GM18511 (cell line): ENCODE measurements around the gene ZMYM4.

Source experiments
- ATAC-seq: cut with Tn5 transposase; IDR thresholded peaks from one replicate; pipeline ENCODE4 v1.9.1; 2021; ENCODE audit warnings: mild to moderate bottlenecking, moderate library complexity; ENCODE audit not compliant: unreplicated experiment

The ZMYM4 gene

DNA sequence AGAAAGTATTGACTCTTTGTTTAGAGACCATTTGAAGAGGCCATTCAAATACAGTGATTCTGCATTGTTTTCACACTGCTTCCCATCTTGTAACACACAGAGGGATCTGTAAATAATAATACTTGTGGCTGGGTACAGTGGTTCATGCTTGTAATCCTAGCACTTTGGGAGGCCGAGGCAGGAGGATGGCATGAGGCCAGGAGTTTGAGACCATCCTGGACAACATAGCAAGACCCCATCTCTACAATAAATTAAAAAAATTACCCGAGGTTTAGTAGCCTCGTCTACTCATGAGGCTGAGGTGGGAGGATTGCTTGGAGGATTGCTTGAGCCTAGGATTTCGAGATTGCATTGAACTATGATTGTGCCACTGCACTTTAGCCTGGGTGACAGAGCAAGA lies 5.7 kb downstream of the ZMYM4 start:
- ATAC-seq, result no peak

DNA sequence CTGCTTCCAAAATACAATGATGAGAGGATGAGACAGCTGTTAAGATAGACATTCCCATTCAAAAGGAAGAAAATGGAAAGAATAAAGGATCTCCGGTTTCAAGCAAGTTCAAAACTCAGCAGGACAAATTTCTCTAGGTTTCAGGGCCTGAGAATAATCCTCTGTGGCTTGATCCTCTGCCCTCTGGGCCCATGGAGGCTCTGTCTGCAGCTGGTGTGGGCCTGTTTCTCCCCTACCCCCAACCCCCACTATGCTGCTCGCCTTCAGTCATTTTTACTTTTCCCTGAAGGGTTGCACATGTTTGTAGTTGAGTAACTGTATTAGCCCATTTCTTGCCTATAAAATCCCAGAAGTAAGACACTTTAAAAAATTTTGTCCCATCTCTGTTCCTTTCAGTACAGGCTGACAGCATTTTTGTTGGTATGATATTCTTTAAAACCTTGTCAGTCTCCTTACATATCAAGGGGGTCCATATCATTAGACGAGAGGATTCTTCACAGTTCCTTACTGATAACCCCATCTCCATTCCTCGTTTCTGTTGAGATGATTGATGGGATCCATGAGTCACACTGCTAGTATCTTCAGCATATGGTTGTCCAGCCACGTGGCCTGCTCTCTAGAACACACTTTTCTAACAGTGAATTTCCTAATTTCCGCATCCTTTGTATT lies 10.5 kb downstream of the ZMYM4 start:
- ATAC-seq, result no peak

DNA sequence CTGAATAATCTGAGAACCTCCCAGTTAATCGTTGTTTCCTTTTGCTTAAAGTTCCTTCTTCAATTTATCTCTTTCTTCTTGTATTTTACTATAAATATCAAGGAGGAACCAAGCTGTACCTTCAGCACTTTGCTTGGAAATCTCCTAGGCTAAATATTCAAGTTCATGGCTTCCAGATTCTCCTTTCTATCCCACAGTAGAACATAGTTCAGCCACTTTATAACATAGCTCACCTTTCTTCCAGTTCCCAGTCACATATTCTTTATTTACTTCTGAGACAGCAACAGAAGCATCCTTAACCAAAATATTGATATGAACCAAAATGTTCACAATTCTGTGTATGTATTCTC lies 11.0 kb downstream of the ZMYM4 start:
- no peak for ATAC-seq

DNA sequence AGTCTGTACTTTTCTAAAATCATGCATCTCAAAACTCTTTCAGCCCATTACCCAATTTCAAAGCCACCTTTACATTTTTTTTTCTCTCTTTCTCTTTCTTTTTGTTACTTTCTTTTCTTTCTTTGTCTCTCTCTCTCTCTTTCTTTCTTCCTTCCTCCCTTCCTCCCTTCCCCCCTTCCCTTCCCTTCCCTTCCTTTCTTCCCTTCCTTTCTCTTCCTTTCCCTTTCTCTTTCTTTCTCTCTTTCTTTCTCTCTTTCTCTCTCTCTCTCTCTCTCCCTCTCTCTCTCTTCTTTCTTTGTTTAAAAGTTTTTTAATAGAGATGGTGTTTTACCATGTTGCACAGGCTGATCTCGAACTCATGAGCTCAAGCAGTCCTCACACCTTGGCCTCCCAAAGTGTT lies 11.5 kb downstream of the ZMYM4 start:
- ATAC-seq, result no peak

DNA sequence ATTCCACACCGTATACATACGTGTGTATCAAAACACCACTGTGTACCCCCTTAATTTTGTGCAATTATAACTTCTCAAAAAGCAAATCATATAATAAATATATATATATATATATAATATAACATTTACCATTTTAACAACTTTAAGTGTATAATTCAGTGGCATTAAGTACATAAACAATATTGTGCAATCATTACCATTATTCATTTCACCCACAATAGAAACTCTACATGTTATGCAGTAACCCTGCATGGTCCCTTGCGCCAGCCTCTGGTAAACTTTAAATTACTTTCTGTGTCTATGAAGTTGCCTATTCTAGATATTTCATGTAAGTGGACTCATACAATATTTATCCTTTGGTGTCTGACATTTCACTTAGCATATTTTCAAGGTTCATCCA lies 13.1 kb downstream of the ZMYM4 start:
- ATAC-seq, result no peak

DNA sequence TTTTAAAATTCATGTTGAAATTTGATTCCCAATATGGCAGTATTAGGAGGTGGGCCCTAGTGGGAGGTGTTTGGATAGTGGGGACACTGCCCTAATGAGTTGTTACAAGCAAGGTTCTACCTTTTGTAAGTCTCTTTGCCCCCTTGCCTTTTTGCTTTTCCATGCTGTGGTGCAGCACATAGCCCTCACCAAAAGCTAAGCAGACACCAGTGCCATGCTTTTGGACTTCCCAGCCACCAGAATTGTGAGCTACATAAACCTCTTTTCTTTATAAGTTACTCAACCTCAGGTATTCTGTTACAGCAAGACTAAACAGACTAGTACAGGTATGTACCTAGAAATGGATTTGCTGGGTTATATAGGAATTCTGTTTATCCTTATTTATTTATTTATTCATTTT lies 13.7 kb downstream of the ZMYM4 start:
- ATAC-seq, result no peak

DNA sequence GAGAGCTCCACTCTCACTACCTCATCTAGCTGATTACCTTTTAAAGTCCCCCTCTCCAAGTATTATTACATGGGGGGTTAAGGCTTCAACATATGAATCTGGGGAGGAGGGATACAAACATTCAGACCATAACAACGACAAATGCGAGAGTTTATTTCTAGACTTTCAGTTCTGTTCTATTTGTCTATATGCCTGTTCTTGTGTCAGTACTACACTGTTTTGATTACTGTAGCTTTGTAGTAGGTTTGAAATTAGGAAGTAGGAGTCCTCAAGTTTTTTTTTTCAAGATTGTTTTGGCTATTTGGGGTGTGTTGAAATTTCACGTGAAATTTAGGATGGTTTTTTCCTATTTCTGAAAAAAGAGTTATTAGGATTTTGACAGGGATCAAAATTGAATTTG lies 16.3 kb downstream of the ZMYM4 start:
- no peak for ATAC-seq

DNA sequence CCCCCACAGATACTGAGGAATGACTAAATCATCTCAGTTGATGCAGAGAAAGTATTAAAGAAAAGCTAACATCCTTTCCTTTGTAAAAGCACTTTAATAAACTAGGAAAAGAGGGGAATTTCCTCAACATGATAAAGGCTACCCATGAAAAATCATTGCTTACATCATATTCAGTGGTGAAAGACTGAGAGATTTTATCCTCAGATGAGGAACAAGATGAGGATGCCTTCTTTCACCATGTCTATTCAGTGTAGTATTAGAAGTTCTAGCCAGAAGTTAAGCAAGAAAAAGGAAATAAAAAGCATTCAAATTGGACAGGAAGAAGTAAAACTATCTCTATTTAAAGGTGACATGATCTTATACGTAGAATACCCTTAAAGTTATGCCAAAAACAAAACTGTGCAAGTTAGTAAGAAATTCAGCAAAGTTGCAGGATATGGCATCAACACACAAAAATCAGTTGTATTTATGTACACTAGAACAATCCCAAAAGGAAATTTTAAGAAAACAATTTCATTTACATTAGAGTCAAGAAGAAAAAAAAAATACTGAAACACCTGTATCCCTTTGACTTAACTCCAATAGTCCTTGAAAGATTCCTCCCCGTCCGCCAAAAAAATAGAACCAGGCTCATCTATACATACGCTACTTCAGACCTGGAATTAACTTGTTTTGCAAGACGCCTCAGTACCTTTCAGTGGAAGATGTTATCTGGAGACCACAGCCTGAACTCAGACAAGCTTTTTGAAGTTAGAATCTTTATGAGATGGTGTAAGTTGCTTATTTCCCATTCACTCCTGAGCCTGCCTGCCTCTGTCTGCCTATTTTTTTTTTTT lies 17.5 kb downstream of the ZMYM4 start:
- ATAC-seq, result no peak

DNA sequence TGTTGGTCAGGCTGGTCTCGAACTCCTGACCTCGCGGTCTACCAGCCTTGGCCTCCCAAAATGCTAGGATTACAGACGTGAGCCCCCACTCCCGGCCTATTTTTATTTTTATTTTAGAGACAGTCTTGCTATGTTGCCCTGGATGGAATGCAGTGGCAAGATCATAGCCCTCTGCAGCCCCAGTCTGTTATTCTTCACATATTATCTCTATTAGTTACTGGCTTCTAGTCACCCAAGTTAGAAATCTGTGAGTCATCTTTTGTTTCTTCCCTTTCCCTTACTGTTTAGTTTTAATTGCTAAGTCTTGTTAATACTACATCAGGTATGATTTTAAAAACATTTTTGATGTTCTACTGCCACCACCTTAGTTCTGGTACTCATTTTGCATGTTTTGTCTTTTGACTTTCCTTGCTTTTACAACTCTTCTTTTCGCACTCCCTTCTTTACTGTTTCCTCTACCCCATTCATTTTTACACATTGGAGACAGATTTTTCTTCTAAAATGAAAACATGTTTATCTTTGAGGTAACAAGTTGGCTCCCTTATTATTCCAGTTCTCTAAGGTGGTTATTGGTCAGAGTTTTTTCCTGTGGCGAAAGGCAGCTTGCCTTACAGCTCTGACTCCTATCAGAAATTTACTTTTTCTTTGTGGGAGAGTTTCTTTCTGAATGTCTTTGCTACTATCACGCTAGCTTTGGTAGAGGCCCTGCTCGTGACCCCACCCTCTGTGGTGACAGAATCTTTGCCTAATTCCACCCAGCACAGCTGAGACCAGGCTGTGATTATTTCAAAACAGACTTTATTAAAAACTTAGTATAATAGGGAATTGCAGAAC lies 19.5 kb downstream of the ZMYM4 start:
- ATAC-seq, result no peak

DNA sequence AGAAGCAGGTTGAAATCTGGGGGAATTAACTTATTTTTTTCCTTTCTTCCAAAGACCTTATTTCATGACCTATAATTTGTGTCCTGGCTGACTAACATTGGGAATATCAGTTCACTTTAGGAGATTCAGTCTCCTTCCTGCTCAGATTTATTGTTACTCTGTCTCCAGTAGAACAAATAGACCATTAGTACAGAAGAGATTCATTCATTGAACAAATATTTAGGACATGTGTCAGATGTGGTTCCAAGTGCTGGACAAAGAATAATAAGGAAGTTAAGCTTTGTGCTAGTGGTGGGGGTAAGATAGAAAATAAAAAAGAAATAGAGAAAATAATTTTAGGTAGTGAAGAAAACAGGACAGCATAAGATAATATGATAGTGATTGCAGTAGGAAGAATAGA lies 20.3 kb downstream of the ZMYM4 start:
- no peak for ATAC-seq

DNA sequence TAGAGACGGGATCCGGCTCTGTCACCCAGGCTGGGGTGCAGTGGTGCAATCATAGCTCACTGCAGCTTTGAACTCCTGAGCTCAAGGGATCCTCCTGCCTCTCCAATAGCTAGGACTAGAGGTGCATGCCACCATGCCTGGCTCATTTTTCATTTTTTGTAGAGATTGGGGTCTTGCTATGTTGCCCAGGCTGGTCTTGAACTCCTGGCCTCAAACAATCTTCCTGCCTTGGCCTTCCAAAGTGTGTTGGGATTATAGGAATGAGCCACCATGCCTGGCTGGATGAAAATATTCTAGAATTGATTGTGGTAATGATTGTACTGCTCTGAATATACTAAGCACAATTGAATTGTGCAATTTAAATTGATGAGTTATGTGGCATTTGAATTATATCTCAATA lies 21.9 kb downstream of the ZMYM4 start:
- no peak for ATAC-seq

DNA sequence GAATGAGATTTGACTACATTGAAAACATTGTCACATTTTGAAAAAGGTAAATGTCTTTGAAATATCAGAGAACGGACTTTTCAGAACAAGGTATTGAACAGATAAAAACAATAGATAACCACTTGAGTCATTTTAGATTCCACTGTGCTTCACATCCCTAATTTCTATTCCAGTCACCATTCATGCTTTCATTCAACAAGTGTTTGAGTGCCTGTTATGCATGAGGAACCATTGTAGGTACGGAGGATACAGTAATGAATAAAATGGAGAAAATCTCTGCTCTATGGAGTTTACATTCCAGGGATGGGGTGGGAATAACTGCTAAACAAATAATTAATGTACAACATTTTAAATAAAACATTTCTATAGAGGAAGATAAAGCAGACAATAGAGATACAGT lies 26.3 kb downstream of the ZMYM4 start:
- no peak for ATAC-seq

DNA sequence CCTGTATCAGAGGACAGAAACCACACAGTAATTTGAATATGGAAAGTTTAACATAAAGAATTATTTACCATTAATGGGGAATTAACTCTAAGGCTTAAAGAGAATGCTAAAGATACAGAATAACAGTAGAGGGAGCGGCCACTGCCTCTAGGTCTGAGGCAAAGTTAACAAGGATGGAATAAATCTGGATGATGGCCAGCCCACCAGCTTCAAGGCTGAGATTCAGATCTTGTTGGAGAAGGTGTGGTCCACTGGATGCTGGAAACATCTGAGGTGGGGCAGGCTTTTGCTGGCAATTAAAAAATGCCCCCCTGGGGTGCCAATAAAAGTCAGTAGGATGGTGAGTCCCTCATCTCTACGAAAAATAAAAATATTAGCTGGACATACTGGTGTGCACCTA lies 29.4 kb downstream of the ZMYM4 start:
- no peak for ATAC-seq

DNA sequence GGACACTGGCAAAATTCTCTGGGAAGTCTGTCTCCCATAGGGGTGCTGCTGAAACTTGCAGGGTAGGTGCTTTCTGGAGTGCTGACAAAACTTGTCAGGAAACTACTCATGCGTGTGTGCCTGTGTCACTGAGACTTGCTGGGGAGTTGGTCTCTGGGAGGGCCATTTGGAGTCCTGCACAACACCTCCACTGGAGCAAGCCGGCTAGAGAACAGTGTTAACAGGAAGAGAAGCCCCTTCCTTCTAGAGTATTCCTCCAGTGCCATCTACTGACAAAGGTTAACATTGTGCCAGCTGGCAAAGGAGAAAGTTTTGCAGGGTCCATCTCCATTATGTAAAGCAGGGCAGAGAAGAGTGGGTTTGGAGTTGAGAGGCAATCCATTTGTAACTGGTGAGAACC lies 30.0 kb downstream of the ZMYM4 start:
- no peak for ATAC-seq

DNA sequence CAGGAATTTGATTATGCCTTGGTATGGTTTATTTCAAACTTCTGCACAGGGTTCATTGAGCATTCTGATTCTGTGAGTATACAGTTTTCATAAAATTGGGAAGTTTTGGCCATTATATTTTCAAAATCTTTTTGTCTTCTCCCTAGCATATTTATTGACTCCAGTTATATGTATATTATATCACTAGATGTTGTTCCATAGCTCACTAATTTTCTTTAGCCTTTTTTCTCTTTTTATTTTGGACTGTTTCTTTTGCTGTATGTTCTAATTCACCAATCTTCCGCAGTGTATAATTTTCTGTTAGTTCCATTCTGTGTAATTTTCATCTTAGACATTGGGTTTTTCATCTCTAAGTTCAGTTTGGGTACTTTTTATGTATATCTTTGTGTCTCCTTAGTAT lies 31.9 kb downstream of the ZMYM4 start:
- ATAC-seq, result no peak

DNA sequence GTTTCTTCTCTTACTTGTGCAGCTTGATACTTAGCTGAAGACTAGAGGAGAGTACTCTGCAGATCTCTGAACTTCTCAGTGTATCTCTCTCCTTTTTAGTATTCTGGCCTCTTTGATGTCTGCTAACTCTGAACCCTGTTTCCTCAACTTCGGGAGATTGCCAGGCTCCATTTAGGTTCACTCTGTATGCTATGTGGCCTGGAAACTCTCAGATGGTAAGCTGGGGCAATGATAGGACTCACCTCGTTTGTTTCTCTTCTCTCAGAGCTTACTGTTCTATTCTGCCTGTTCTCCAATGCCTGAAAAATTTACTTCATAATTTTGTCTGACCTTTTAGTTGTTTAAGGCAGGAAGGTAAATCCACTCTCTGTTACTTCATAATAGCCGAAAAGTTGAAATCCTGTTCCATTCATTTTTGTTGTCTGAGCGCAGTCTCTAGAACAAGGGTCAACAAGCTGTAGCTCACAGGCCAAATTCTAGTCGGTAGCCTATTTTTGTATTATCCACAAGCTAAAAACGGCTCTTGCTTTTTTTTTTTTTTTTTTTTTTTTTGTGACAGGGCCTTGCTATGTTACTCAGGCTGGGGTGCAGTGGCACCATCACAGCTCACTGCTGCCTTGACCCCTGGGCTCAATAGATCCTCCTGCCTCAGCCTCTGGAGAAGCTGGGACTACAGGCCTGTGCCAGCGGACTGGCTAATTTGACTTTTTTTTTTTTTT lies 33.3 kb downstream of the ZMYM4 start:
- no peak for ATAC-seq

DNA sequence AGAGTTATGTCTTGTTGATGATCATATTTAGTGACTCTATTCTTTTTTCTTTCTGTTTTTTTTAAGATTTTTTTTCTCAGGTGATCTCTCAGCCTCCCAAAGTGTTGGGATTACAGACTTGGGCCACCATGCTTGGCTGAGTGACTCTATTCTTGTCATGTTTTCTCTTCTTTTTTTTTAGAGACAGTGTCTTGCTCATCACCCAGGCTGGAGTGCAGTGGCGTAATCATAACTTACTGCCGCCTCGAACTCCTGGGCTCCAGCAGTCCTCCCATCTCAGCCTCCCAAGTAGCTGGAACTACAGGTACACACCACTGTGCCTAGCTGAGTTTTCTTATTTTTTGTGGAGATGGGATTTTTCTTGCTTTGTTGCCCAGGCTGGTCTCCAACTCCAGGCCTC lies 36.9 kb downstream of the ZMYM4 start:
- ATAC-seq, result no peak

DNA sequence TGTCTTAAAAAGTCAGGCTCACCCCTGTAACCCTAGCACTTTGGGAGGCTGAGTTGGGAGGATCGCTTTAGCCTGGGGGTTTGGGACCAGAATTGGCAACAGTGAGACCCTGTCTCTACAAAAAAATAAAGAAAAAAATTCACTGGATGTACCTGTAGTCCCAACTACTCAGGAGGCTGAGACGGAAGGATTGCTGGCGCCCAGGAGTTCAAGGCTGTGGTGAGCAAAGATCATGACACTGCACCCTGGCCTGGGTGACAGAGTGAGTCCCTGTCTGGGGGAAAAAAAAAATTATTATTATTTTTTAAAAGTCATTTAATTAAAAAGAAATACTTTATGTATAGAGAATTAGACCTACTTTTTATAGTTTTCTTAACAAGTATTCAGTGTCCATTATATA lies 47.1 kb downstream of the ZMYM4 start:
- ATAC-seq, result no peak

DNA sequence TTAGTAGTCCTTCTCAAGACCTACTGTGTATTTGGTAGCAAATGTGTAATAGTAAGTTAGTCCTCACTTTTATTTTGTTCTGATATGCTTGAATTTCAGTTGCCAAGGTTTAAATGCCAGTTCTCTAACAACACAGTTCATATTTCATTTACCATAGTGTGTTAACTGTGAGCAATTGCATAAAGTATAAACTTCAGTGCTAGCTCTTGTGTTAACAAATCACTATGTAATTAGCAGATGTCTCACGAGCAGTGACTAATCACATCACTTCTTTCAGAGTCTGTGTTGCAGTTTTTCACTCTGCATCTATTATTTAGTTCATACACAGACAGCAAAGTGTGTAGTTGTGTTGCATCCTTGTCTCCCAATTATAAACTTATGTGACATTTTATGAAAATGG lies 47.8 kb downstream of the ZMYM4 start:
- no peak for ATAC-seq

DNA sequence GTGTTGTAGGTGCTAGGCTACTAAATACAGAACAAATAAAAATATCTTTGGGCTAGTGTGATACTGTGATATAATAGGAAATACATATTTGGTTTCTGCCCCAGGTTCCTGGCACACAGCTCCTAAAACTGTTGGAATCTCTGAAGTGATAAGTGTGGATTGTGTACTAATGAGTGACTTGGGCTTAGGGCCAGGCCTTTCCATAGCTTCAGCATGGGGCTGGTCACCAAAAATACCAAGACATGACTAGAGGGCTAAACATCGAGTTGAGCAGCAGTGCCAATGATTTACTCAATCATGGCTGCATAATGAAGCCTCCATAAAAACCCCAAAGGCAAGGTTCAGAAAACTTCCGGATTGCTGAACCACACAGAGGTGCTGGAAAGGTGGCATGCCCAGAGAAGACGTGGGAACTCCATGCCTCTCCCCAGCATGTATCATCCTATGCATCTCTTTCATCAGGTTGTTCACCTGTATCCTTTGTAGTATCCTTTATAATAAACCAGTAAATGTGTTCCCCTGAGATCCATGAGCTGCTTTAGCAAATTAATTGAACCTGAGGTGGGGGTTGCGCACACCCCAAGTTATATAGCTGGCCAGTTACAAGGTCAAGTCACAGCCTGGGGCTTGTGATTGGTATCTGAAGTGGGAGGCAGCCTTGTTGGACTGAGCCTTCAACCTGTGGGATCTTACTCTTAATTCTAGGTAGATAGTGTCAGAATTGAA lies 51.6 kb downstream of the ZMYM4 start:
- ATAC-seq, result no peak

DNA sequence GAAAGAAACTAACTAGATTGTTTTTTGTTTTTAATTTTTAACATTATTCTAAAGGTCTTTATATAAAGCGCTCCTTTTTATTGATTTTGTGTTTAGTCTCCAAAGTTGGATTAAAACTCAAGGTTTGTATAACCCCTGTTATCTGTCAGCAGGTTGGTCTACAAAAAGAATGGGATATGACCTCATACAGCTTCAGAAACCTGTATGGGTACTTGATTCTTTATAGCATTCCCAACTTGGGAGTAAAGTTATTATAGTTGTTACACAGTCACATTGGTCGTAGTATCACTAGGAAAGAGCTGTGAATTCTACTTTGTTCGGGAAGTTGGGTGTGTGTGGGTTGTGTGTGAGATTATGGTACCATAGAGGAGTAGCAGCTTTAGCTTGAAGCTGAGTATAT lies 52.4 kb downstream of the ZMYM4 start:
- ATAC-seq, result no peak
